Measurements from ENCODE around the gene IPO5. TPM values are rescaled to one million over a fixed set of nuclear protein-coding genes. Genes with fewer than 3 reads are reported as not detected.
"Not testable (repeated sequence)": the region's sequence is repeated elsewhere in the genome, so short reads cannot be mapped to it uniquely, and the experiment has no call there.

Gene IPO5
- total RNA-seq, 1 experiment from 2014 or later = 88.4 TPM

GRCh38 chr13:98014766-98015165 is 61.3 kb downstream of the IPO5 start:
- DNase-seq (ENCODE audit: low spot score) = no peak

GRCh38 chr13:98018293-98018692 is 64.8 kb downstream of the IPO5 start:
- no peak for DNase-seq (ENCODE audit: low spot score)

GRCh38 chr13:98019186-98019585 is 65.7 kb downstream of the IPO5 start:
- no peak for DNase-seq (ENCODE audit: low spot score)

GRCh38 chr13:98020271-98020670 is 66.8 kb downstream of the IPO5 start:
- DNase-seq (ENCODE audit: low spot score) = no peak

- no peak for DNase-seq (ENCODE audit: low spot score)
These were observed 68.7 kb downstream of the IPO5 start for GRCh38 chr13:98022210-98022609.

GRCh38 chr13:98025480-98026025 is 72.1 kb downstream of the IPO5 start:
- DNase-seq (ENCODE audit: low spot score) = no peak

GRCh38 chr13:98026457-98026857 is 73.0 kb downstream of the IPO5 start:
- no peak for DNase-seq (ENCODE audit: low spot score)

- DNase-seq (ENCODE audit: low spot score) = no peak
These were observed 78.7 kb downstream of the IPO5 start for GRCh38 chr13:98032168-98032567.

- DNase-seq (ENCODE audit: low spot score) = no peak
These were observed 80.1 kb downstream of the IPO5 start for GRCh38 chr13:98033277-98034247.

GRCh38 chr13:98035373-98035772 is 81.9 kb downstream of the IPO5 start:
- no peak for DNase-seq (ENCODE audit: low spot score)

- DNase-seq (ENCODE audit: low spot score) = not testable (repeated sequence)
These were observed 83.3 kb downstream of the IPO5 start for GRCh38 chr13:98036564-98037302.

GRCh38 chr13:98039261-98039660 is 85.8 kb downstream of the IPO5 start:
- no peak for DNase-seq (ENCODE audit: low spot score)

- DNase-seq (ENCODE audit: low spot score) = no peak
These were observed 86.5 kb downstream of the IPO5 start for GRCh38 chr13:98039964-98040363.

- no peak for DNase-seq (ENCODE audit: low spot score)
These were observed 87.8 kb downstream of the IPO5 start for GRCh38 chr13:98041081-98041820.

- peak; percentile 48 for DNase-seq (ENCODE audit: low spot score)
These were observed 90.8 kb downstream of the IPO5 start for GRCh38 chr13:98044301-98044700.

GRCh38 chr13:98047785-98048184 is 94.3 kb downstream of the IPO5 start:
- not testable (repeated sequence) for DNase-seq (ENCODE audit: low spot score)

GRCh38 chr13:98048265-98048664 is 94.8 kb downstream of the IPO5 start:
- no peak for DNase-seq (ENCODE audit: low spot score)

- DNase-seq (ENCODE audit: low spot score) = peak; percentile 53
These were observed 96.6 kb downstream of the IPO5 start for GRCh38 chr13:98050041-98050466.

GRCh38 chr13:98052412-98052811 is 98.9 kb downstream of the IPO5 start:
- DNase-seq (ENCODE audit: low spot score) = no peak

- no peak for DNase-seq (ENCODE audit: low spot score)
These were observed 100.8 kb downstream of the IPO5 start for GRCh38 chr13:98054301-98054700.

- no peak for DNase-seq (ENCODE audit: low spot score)
These were observed 102.1 kb downstream of the IPO5 start for GRCh38 chr13:98055623-98056022.
